ENCODE results near the gene FGF11. TPM values are rescaled to one million over a fixed set of nuclear protein-coding genes. Genes with fewer than 3 reads are reported as not detected.
"Not testable (repeated sequence)": the region's sequence is repeated elsewhere in the genome, so short reads cannot be mapped to it uniquely, and the experiment has no call there.

The FGF11 gene
- total RNA-seq, 1 experiment from 2014 or later = not detected

- H3K9me3 ChIP-seq (replicated peaks) = no peaks in the 10 kb centered on the region
These were observed 39.2 kb downstream of the FGF11 start for GRCh38 chr17:7478276-7479212.

DNA sequence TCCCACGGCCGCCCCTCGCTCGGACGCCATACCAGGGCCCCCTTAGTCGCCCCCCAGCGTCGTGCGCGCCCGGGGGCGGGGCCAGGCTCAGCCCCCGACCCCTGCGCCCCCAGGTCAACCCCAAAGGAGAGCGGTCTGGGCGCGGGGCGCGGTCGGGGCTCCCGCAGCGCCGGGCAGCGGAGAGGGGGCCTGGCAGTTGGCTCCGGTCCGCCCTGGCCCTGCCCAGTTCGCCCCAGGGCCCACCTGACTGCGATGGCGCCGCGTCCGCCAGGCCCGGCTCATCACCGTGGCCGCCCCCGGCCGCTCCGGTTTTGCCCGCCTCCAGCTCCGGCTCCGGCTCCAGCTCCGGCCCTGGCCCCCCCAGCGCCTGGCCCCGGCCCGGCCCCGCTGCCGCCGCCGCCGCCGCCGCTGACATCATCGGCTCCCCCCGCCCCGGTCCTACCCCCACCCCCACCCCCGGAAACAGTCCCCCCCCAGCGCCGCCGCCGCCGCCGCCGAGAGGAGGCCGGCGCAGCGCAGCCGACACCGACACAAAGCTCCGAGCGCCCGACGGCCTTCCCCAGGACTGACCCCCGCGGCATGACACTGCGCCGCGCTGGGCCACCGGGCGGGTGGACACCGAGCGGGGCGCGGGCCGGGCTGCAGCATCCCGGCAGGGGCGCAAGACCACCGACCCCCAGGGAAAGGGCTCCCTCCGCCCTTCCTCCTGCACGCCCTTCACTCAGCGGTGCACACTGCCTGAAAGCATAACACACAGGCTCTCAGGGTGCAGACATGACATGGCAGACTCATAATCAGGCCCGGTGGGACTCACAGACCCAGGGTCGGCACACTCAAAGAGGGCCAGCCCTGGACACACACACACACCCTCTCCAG lies 40.1 kb downstream of the FGF11 start, which contains the start of gene ZBTB4:
ZBTB4 (minus strand) TSS at position 419 of the 876 bp plus-strand sequence. CDS start 12,830 bp downstream, outside the sequence.
- Histone ChIP-seq H3K9me3 (replicated peaks) (no peaks in the 10 kb centered on the region), H3K27me3 (replicated peaks) (no peaks in the 10 kb centered on the region), H3K27ac (peak within 1 kb of the TSS; percentile 96), H3K36me3 (peaks cover 9% of the 10 kb centered on the region), H3K4me1 (replicated peaks) (peaks cover 56% of the 10 kb centered on the region), H3K4me3 (peak within 1 kb of the TSS; percentile 95)
- peak in 1 of 2 experiments; percentile 55 for DNase-seq (ENCODE audit: low read depth in 1 of 2, low spot score in 2 of 2)

More at GRCh38 chr17:7478276-7479212, 39.2 kb downstream of the FGF11 start:
- Histone ChIP-seq H3K27me3 (replicated peaks) (no peaks in the 10 kb centered on the region), H3K27ac (peak overlapping the region; percentile 96), H3K4me3 (peak overlapping the region; percentile 95), H3K4me1 (replicated peaks) (peaks cover 54% of the 10 kb centered on the region), H3K36me3 (peaks cover 9% of the 10 kb centered on the region)
- DNase-seq (ENCODE audit: low read depth in 1 of 2, low spot score in 2 of 2) = peak in 1 of 2 experiments; percentile 44

GRCh38 chr17:7480089-7480384 lies 40.7 kb downstream of the FGF11 start:
- Histone ChIP-seq H3K27me3 (replicated peaks) (no peaks in the 10 kb centered on the region), H3K27ac (peak overlapping the region; percentile 66), H3K4me3 (peak overlapping the region; percentile 95), H3K9me3 (replicated peaks) (no peaks in the 10 kb centered on the region), H3K36me3 (peaks cover 9% of the 10 kb centered on the region), H3K4me1 (replicated peaks) (peaks cover 56% of the 10 kb centered on the region)
- peak in 1 of 2 experiments; percentile 43 for DNase-seq (ENCODE audit: low read depth in 1 of 2, low spot score in 2 of 2)

GRCh38 chr17:7481275-7481674 lies 42.0 kb downstream of the FGF11 start, which contains the start of gene SLC35G6:
Gene SLC35G6, plus strand, starts transcription at chr17:7481446. Its CDS starts 71 bp downstream, at chr17:7481517.
- peaks cover 58% of the 10 kb centered on the region for H3K4me1 ChIP-seq (replicated peaks)
- peaks cover 14% of the 10 kb centered on the region; the same call in 1 of the 2 replicates for H3K36me3 ChIP-seq
- DNase-seq (ENCODE audit: low read depth in 1 of 2, low spot score in 2 of 2); H3K27me3 ChIP-seq (replicated peaks); H3K9me3 ChIP-seq (replicated peaks): not testable (repeated sequence)
- peak within 1 kb of the TSS; percentile 66 for H3K27ac ChIP-seq
- H3K4me3 ChIP-seq = peak within 1 kb of the TSS; percentile 95; the same call in 1 of the 2 replicates

GRCh38 chr17:7481842-7482741 lies 42.8 kb downstream of the FGF11 start:
- H3K9me3 ChIP-seq (replicated peaks); H3K27ac ChIP-seq; H3K4me3 ChIP-seq; DNase-seq (ENCODE audit: low read depth in 1 of 2, low spot score in 2 of 2); H3K27me3 ChIP-seq (replicated peaks): not testable (repeated sequence)
- peaks cover 17% of the 10 kb centered on the region for H3K36me3 ChIP-seq
- peaks cover 57% of the 10 kb centered on the region for H3K4me1 ChIP-seq (replicated peaks)

DNA sequence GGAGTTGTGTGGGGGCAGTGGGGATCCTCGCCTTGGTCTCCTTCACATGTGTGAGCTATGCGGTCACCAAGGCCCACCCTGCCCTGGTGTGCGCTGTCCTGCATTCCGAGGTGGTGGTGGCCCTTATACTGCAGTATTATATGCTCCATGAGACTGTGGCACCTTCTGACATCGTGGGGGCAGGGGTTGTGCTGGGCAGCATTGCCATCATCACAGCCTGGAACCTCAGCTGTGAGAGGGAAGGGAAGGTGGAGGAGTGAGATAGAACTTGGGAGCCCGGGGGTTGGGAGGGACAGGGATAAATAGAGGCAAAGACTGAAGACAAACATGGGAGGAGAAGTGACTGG lies 43.4 kb downstream of the FGF11 start:
- H3K4me3 ChIP-seq; DNase-seq (ENCODE audit: low read depth in 1 of 2, low spot score in 2 of 2): not testable (repeated sequence)

GRCh38 chr17:7483255-7484066 lies 44.1 kb downstream of the FGF11 start:
- peak; percentile 90 to 91 for DNase-seq (ENCODE audit: low read depth in 1 of 2, low spot score in 2 of 2)
- Histone ChIP-seq H3K27ac (peak overlapping the region; percentile 100), H3K9me3 (replicated peaks) (no peaks in the 10 kb centered on the region), H3K4me3 (peak overlapping the region; percentile 56), H3K36me3 (peaks cover 25% of the 10 kb centered on the region), H3K4me1 (replicated peaks) (peaks cover 43% of the 10 kb centered on the region), H3K27me3 (replicated peaks) (no peaks in the 10 kb centered on the region)

More for the DNA sequence above, 43.4 kb downstream of the FGF11 start:
- not testable (repeated sequence) for H3K27me3 ChIP-seq (replicated peaks); H3K9me3 ChIP-seq (replicated peaks)
- peaks cover 24% of the 10 kb centered on the region for H3K36me3 ChIP-seq
- peaks cover 51% of the 10 kb centered on the region for H3K4me1 ChIP-seq (replicated peaks)
- H3K27ac ChIP-seq = peak overlapping the region; percentile 100

DNA sequence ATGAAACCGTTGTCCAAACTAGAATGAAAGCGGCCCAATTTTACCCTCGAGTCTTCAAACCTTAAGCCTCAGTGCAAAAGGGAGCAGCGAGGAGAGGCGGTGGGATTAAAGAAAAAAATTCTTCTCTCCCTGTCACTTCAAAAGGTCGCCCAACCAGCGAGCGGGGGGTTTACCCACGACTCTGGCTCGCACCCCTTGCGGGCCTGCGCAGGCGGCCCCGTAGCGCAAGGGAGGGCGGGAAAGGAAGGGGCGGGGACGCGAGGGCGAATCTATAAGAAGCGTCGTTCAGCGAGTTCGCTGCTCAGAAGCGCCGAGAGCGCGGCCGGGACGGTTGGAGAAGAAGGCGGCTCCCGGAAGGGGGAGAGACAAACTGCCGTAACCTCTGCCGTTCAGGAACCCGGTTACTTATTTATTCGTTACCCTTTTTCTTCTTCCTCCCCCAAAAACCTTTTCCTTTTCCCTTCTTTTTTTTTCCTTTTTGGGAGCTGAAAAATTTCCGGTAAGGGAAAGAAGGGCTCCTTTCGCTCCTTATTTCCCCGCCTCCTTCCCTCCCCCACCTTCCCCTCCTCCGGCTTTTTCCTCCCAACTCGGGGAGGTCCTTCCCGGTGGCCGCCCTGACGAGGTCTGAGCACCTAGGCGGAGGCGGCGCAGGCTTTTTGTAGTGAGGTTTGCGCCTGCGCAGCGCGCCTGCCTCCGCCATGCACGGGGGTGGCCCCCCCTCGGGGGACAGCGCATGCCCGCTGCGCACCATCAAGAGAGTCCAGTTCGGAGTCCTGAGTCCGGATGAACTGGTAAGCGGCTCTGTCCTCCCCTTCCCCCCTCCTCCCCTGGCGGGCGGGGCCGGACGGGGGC lies 45.0 kb downstream of the FGF11 start, which contains the start of gene POLR2A:
POLR2A (plus strand) TSS at position 300 of the 852 bp plus-strand sequence.
- Histone ChIP-seq H3K9me3 (replicated peaks) (no peaks in the 10 kb centered on the region), H3K27ac (peak within 1 kb of the TSS; percentile 100), H3K4me3 (peak within 1 kb of the TSS; percentile 56), H3K4me1 (replicated peaks) (peaks cover 40% of the 10 kb centered on the region), H3K36me3 (peaks cover 27% of the 10 kb centered on the region), H3K27me3 (replicated peaks) (no peaks in the 10 kb centered on the region)
- peak; percentile 97 to 99 for DNase-seq (ENCODE audit: low read depth in 1 of 2, low spot score in 2 of 2)

GRCh38 chr17:7484919-7485377 lies 45.6 kb downstream of the FGF11 start:
- Histone ChIP-seq H3K36me3 (peaks cover 33% of the 10 kb centered on the region), H3K4me1 (replicated peaks) (peaks cover 36% of the 10 kb centered on the region), H3K9me3 (replicated peaks) (no peaks in the 10 kb centered on the region), H3K27me3 (replicated peaks) (no peaks in the 10 kb centered on the region), H3K27ac (peak overlapping the region; percentile 100), H3K4me3 (peak overlapping the region; percentile 56)
- no peak for DNase-seq (ENCODE audit: low read depth in 1 of 2, low spot score in 2 of 2)

DNA sequence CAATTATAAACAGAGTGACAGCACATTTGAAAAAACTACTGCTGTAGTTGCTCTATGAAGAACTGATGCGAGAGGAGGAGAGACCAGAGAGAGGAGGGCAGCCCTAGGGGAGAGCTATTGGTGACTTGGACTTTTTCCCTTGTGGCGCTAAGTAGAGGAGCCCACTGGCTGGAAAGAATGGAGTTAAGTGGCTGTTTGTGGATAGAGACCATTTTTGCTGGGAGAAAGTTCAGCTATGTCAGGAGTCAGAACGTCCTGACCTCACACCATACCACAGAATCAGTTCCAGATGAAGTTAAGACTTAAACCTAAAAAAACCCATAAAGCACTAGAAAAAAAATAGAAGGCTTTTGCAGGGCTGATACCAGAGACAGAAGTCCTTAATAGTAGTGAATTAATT lies 46.9 kb downstream of the FGF11 start:
- Histone ChIP-seq H3K27me3 (replicated peaks) (no peaks in the 10 kb centered on the region), H3K36me3 (peaks cover 40% of the 10 kb centered on the region), H3K4me3 (peak overlapping the region; percentile 56), H3K4me1 (replicated peaks) (peaks cover 23% of the 10 kb centered on the region), H3K27ac (no peak overlapping the region), H3K9me3 (replicated peaks) (no peaks in the 10 kb centered on the region)
- DNase-seq (ENCODE audit: low read depth in 1 of 2, low spot score in 2 of 2) = no peak

GRCh38 chr17:7490144-7490543 lies 50.8 kb downstream of the FGF11 start:
- Histone ChIP-seq H3K4me1 (replicated peaks) (peaks cover 14% of the 10 kb centered on the region), H3K9me3 (replicated peaks) (no peaks in the 10 kb centered on the region), H3K27ac (no peak overlapping the region), H3K36me3 (peaks cover 65% of the 10 kb centered on the region), H3K27me3 (replicated peaks) (no peaks in the 10 kb centered on the region), H3K4me3 (no peak overlapping the region)
- no peak for DNase-seq (ENCODE audit: low read depth in 1 of 2, low spot score in 2 of 2)
